ENCODE data around the gene PRDM16. TPM values are rescaled to one million over a fixed set of nuclear protein-coding genes. Genes with fewer than 3 reads are reported as not detected.

PRDM16 gene
- total RNA-seq, 1 experiment from 2014 or later, result 0.95 TPM

DNA sequence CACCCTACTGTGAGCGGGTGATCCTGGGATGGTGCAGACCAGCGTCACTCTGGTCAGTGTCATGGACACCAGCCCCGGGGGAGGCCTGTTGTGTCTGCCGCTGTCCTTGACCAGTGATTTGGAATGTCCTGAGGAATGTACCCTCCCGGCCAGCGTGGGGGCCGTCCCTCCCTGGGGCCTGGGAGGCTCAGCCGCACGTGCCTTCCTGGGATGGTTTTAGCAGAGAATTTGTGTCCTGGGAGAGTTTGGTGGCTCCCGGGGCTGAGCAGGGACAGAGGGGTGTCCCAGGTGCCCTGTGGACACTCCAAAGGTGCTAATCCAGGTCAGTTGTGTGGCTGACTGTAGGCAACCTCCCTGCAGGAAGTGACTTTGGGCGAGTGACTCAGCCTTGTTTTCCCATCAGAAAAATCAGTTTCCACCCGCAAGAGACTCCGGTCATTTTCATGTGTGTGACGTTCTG lies 391.7 kb downstream of the PRDM16 start:
- no peak for DNase-seq
- H3K36me3 ChIP-seq, result no peaks in the 10 kb centered on the region
- H3K27me3 ChIP-seq, result no peaks in the 10 kb centered on the region
- H3K4me3 ChIP-seq, result no peak overlapping the region
- H3K9me3 ChIP-seq, result no peaks in the 10 kb centered on the region

GRCh38 chr1:3461238-3461933 lies 392.4 kb downstream of the PRDM16 start:
- H3K4me3 ChIP-seq, result no peak overlapping the region
- no peaks in the 10 kb centered on the region for H3K36me3 ChIP-seq
- no peaks in the 10 kb centered on the region for H3K9me3 ChIP-seq
- no peaks in the 10 kb centered on the region for H3K27me3 ChIP-seq
- DNase-seq, result no peak

- H3K27me3 ChIP-seq, result no peaks in the 10 kb centered on the region
- no peaks in the 10 kb centered on the region for H3K36me3 ChIP-seq
- H3K9me3 ChIP-seq, result no peaks in the 10 kb centered on the region
- DNase-seq, result no peak
- no peak overlapping the region for H3K4me3 ChIP-seq
Observed at GRCh38 chr1:3461934-3462275, 392.9 kb downstream of the PRDM16 start.

DNA sequence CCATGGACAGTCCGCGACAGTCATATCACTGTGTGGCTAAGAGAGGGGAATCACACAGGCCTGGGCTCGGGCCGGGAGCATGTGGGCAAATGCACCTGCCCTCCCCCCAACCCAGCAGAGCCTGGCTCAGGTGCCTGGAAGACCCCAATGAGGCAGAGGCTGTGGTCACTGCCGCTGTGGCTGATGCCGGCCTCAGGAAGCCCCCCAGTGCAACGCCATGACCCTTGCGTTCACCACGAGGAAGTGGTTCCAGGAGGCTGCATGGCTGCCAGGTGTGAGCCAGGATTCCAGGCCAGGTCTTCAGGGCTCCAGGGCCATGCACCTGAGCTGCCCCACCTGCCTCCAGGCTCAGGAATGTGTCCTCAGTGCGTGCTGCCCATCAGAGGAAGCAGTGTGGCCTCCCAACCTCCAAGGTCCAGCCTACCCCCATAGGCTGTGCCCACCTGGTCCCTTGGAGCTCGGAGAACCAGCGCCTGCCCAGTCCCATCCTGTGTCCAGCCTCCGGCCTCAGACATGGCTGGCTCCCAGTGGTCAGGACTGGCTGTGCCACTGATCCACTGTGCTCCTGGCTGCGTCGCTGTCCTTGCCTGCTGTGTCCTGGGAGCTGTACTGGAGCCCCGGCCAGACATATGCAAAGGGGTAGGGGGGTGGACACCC lies 393.5 kb downstream of the PRDM16 start:
- DNase-seq, result no peak
- H3K27me3 ChIP-seq, result no peaks in the 10 kb centered on the region
- H3K9me3 ChIP-seq, result no peaks in the 10 kb centered on the region
- H3K4me3 ChIP-seq, result no peak overlapping the region
- H3K36me3 ChIP-seq, result no peaks in the 10 kb centered on the region

- Histone ChIP-seq H3K4me3 (no peak overlapping the region), H3K36me3 (no peaks in the 10 kb centered on the region), H3K9me3 (no peaks in the 10 kb centered on the region), H3K27me3 (no peaks in the 10 kb centered on the region)
- no peak for DNase-seq
Observed at GRCh38 chr1:3463013-3463385, 394.0 kb downstream of the PRDM16 start.

GRCh38 chr1:3463408-3463863 lies 394.4 kb downstream of the PRDM16 start:
- no peak overlapping the region for H3K4me3 ChIP-seq
- DNase-seq, result no peak
- H3K27me3 ChIP-seq, result no peaks in the 10 kb centered on the region
- H3K9me3 ChIP-seq, result no peaks in the 10 kb centered on the region
- H3K36me3 ChIP-seq, result no peaks in the 10 kb centered on the region

- no peak for DNase-seq
- H3K36me3 ChIP-seq, result no peaks in the 10 kb centered on the region
- H3K4me3 ChIP-seq, result no peak overlapping the region
- no peaks in the 10 kb centered on the region for H3K9me3 ChIP-seq
- H3K27me3 ChIP-seq, result no peaks in the 10 kb centered on the region
Observed at GRCh38 chr1:3463891-3464648, 395.1 kb downstream of the PRDM16 start.

DNA sequence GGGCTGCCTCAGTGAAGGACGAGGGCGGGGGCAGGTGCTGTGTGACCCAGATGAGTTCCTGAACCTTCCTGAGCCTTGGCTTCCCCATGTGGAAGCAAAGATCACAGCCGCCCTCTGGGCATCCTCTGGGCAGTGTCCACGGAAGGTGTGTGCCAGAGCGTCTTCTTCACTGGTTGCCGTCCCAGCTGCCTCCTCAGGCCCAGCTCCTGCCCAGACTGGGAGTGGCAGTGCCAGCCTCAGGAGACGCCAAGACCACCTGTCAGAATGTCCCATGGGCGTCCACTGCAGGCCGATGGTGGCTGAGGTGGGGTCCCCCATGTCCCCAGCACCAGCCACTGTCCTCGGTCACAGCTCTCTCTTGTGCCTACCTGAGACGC lies 395.6 kb downstream of the PRDM16 start:
- DNase-seq, result no peak
- no peaks in the 10 kb centered on the region for H3K27me3 ChIP-seq

GRCh38 chr1:3465091-3465934 lies 396.3 kb downstream of the PRDM16 start:
- DNase-seq, result no peak
- Histone ChIP-seq H3K4me3 (no peak overlapping the region), H3K27me3 (no peaks in the 10 kb centered on the region), H3K9me3 (no peaks in the 10 kb centered on the region), H3K36me3 (no peaks in the 10 kb centered on the region)

More for the DNA sequence above, 395.6 kb downstream of the PRDM16 start:
- Histone ChIP-seq H3K4me3 (no peak overlapping the region), H3K36me3 (no peaks in the 10 kb centered on the region), H3K9me3 (no peaks in the 10 kb centered on the region)

DNA sequence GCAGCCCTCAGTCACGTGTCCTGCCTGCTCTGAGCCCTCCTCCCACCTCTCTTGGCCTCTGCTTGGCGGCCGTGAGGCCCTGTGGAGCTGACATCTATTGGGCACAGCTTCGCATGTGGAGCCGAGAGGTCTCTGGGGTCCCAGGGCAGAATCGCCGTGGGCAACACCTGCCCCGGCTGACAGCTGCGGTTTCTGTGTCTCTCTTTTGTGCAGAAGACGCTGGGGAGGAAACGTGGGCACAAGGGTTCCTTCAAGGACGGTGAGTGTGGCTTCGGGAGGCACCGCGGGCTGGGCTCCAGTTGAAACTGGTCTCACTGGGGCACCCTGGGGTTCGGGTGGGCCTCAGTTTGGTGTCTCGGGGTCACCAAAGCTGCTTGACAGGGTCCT lies 396.9 kb downstream of the PRDM16 start:
- Histone ChIP-seq H3K27me3 (no peaks in the 10 kb centered on the region), H3K9me3 (no peaks in the 10 kb centered on the region), H3K36me3 (no peaks in the 10 kb centered on the region), H3K4me3 (no peak overlapping the region)
- no peak for DNase-seq

DNA sequence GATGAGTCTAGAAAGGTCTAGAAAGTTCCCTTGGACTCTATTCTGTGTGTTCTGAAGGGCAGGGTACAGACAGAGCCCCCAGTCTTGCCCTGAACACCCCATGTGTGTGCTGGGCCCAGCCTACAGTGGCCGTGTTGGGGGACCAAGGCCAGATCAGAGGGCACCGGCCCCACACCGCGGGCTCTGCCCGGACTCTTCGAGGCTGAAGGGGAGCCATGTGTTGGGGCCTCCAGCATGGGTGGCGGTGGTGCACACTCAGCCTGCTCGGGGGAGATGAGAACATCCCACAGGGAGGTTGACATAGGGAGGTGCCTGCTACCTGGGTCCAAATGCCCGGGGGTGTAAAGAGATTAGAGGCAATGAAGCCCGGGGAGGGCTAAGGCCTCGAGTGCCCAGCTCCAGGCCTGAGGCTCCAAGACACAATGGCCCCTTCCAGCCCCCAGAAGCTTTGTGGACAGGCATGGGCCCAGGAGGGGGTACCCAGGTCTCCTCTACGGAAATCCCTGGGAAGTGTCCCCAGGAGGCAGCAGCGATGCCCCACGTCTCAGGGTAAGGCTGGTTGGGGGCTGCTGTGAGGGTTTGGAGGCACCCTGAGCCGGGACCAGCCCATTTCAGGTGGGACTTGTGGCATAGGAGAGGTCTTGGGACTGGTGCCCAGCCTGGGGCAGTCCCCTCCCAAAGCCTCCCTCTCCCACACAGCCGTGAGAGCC lies 397.5 kb downstream of the PRDM16 start:
- no peak for DNase-seq
- Histone ChIP-seq H3K4me3 (no peak overlapping the region), H3K9me3 (no peaks in the 10 kb centered on the region), H3K27me3 (no peaks in the 10 kb centered on the region), H3K36me3 (no peaks in the 10 kb centered on the region)

DNA sequence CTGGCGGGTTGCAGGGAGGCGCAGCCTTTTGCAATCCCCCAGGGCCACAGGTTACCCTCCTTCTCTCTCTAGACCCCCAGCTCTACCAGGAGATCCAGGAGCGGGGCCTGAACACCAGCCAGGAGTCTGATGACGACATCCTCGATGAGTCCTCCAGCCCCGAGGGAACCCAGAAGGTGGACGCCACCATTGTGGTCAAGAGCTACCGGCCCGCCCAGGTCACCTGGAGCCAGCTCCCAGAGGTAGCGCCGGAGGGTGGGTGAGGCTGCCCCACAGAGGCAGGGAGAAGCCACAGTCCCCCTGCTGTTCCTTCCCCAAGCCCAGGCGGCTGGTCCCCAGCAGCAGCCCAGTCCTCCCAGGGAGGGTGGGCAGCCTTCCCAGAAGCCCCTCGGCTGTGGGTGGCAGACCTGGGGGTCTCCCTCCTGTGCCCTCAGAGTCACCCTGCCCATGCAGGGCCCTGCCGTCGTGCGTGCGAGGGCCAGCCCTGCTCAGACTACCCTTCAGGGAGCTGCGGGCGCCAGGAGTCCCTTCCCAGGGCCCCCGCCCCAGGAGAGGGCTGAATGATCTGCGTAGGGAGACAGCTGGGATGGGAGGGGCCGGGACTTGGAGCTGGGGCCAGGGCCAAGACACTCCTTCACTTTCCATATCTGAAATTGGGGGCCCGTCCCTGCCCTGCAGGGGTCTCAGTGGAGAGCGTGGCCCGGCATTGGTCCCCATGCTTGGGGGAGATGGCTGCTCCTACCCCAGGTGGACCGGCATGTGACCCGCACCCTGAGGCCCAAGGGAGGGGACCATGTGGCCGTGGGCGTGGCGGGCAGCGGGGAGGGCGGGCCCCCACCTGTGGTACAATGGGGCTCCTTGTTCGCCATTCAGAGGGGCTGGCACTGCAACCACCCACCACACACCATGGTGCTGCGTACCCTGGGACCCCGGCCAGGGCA lies 398.4 kb downstream of the PRDM16 start:
- Histone ChIP-seq H3K9me3 (no peaks in the 10 kb centered on the region), H3K27me3 (no peaks in the 10 kb centered on the region), H3K4me3 (no peak overlapping the region), H3K36me3 (no peaks in the 10 kb centered on the region)
- no peak for DNase-seq

DNA sequence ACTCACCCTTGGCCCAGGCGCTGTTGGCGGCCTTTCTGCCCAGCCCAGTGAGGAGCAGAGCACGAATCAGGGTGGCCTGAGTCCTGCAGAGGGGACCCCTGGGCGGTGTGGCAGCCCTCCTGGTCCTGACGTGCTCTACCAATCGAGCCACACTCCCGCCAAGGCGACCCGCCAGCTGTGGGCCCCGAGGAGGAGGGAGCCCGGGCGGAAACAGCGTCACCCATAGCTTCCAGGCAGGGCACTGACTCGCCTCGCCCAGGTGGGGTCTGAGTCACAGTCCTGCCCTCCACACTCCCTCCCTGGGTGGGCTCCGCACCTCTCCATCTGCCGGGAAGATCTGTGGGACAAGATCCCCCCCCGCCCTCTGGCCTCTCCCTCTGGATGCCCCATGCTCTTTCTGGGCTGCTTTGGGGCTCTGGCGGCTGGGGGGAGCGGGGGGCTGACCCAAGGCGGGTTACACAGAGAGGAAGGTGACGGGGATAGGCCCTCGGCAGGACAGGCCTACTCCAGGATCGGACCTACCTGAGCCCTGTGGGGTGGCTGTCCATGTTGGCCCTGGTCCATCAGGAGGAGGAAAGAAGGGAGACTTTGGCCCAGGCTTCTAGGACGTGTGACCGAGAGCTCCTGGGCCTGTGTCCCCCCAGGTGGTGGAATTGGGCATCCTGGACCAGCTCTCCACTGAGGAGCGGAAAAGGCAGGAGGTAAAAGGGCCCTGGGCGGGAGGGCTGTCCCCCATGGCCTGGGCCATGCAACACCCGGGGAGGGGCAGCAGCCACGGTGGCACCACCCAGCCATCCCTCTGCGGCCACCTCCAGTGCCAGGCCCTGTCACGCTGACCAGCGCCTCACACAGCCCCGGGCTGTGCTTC lies 399.5 kb downstream of the PRDM16 start:
- Histone ChIP-seq H3K27me3 (no peaks in the 10 kb centered on the region), H3K4me3 (no peak overlapping the region), H3K9me3 (no peaks in the 10 kb centered on the region), H3K36me3 (no peaks in the 10 kb centered on the region)
- DNase-seq, result no peak

GRCh38 chr1:3469104-3469848 lies 400.3 kb downstream of the PRDM16 start:
- Histone ChIP-seq H3K9me3 (no peaks in the 10 kb centered on the region), H3K27me3 (no peaks in the 10 kb centered on the region), H3K36me3 (no peaks in the 10 kb centered on the region), H3K4me3 (no peak overlapping the region)
- no peak for DNase-seq

All from MG63 (cell line).